Spleen (tissue), 11 donors: ENCODE measurements around the gene ATP2B2. TPM values are rescaled to one million over a fixed set of nuclear protein-coding genes. Genes with fewer than 3 reads are reported as not detected.

Experiments
- DNase-seq: peaks from one replicate; pipeline ENCODE4 v3.0.0-alpha.2; 2020
- H3K27ac ChIP-seq, 8 donors: fragments of 200-600 bp; sonication (generic) in 7 of 8; 1 replicate in 4 of 8; 2 replicates in 4 of 8; pipeline versions ENCODE4 v1.5.0 to v1.8.0; 2016 to 2021; ENCODE audit warnings: inconsistent platforms in 4 of 8, mild to moderate bottlenecking in 4 of 8, moderate library complexity in 1 of 8
- H3K27me3 ChIP-seq, 7 donors: fragments of 200-600 bp; sonication (generic) in 6 of 7; replicated peaks in 1 of 7; 1 replicate in 4 of 7; 2 replicates in 3 of 7; pipeline versions ENCODE4 v1.5.0 to v1.8.0; 2016 to 2021; ENCODE audit warnings: inconsistent platforms in 3 of 7, mild to moderate bottlenecking in 1 of 7
- H3K36me3 ChIP-seq, 6 donors: fragments of 200-600 bp; sonication (generic) in 5 of 6; 1 replicate in 4 of 6; 2 replicates in 2 of 6; pipeline versions ENCODE4 v1.5.0 to v1.8.0; 2016 to 2021; ENCODE audit warnings: inconsistent platforms in 2 of 6
- H3K4me1 ChIP-seq, 6 donors: fragments of 200-600 bp; sonication (generic) in 5 of 6; 1 replicate in 3 of 6; 2 replicates in 3 of 6; pipeline versions ENCODE4 v1.5.0 to v1.8.0; 2016 to 2021; ENCODE audit warnings: inconsistent platforms in 3 of 6
- H3K4me3 ChIP-seq, 8 donors: fragments of 200-600 bp; sonication (generic) in 7 of 8; 1 replicate in 4 of 8; 2 replicates in 4 of 8; pipeline versions ENCODE4 v1.5.0 to v1.8.0; 2016 to 2021; ENCODE audit warnings: inconsistent platforms in 4 of 8, mild to moderate bottlenecking in 4 of 8, moderate library complexity in 2 of 8
- H3K9me3 ChIP-seq, 8 donors: fragments of 200-600 bp; sonication (generic) in 7 of 8; 1 replicate in 4 of 8; 2 replicates in 4 of 8; pipeline versions ENCODE4 v1.5.0 to v1.8.0; 2016 to 2021; ENCODE audit warnings: inconsistent platforms in 4 of 8
- CTCF ChIP-seq, 11 experiments: fragments of 200-600 bp in 7 of 11; fragments of 450-650 bp in 4 of 11; sonication (generic) in 4 of 11; IDR thresholded peaks in 8 of 11; conservative IDR thresholded peaks in 3 of 11; 1 replicate in 7 of 11; 2 replicates in 4 of 11; pipeline versions ENCODE4 v1.4.0 to v1.8.0; 2016 to 2021; ENCODE audit warnings: antibody characterized with exemption in 11 of 11, inconsistent platforms in 4 of 11, mild to moderate bottlenecking in 1 of 11
- POLR2A ChIP-seq, 3 donors: fragments of 450-650 bp; IDR thresholded peaks; one replicate each; pipeline ENCODE4 v1.5.1; 2017; ENCODE audit warnings: antibody characterized with exemption in 3 of 3, mild to moderate bottlenecking in 1 of 3
- POLR2AphosphoS5 ChIP-seq, 3 donors: sonication (generic); formaldehyde crosslinking; IDR thresholded peaks; one replicate each; pipeline ENCODE4 v1.5.1; 2017; ENCODE audit warnings: antibody characterized with exemption in 3 of 3
- WGBS, 5 donors: extraction: QIAGEN DNeasy Blood & Tissue Kit in 3 of 5; methylation state at CpG; one replicate each; pipeline versions ENCODE4 v1.1.5 to v1.1.7; 2013 to 2018; 5-methylcytosine and 5-hydroxymethylcytosine counted together
- intact Hi-C: fragments of 100-400 bp; cut with DNase I; formaldehyde crosslinking; loops from one replicate; pipeline ENCODE4 v1.15.0; 2023; ENCODE audit warnings: low total_unique reads
- polyA plus RNA-seq, 3 donors: library from polyadenylated mRNA; stranded (reverse); fragments of 200-250 nt; gene quantifications; one replicate each; pipeline ENCODE4 v1.2.1, GENCODE V29; 2013
- total RNA-seq, 7 donors: library from RNA; depleted of rRNA in 3 of 7; stranded (reverse); fragments of >200 nt in 3 of 7; fragmentation: NEBNext Ultra II Directional in 4 of 7; extraction: Animal tissue kit (Norgen Biotek cat#: 25700) in 4 of 7; gene quantifications; one replicate each; pipeline versions ENCODE4 v1.1.0 to v1.2.1, GENCODE V29; 2016 to 2021
- donor health status: healthy with polysubstance abuse.
- donor health status: DM: no; HTN: no; CAD: no; lungs with moderate emphysema.
- donor health status: DM: no; HTN: no; CAD: no.
- donor health status: Bipolar disorder and iron deficiency.
- donor health status: healthy.
- donor health status: DM: no; HTN: no; CAD: no.
- donor health status: DM: yes; HTN: yes; CAD: no.

Gene ATP2B2
- total and polyA plus RNA-seq, 10 donors, result 0.02 to 1.5 (median 0.24) TPM; not detected in 2

DNA sequence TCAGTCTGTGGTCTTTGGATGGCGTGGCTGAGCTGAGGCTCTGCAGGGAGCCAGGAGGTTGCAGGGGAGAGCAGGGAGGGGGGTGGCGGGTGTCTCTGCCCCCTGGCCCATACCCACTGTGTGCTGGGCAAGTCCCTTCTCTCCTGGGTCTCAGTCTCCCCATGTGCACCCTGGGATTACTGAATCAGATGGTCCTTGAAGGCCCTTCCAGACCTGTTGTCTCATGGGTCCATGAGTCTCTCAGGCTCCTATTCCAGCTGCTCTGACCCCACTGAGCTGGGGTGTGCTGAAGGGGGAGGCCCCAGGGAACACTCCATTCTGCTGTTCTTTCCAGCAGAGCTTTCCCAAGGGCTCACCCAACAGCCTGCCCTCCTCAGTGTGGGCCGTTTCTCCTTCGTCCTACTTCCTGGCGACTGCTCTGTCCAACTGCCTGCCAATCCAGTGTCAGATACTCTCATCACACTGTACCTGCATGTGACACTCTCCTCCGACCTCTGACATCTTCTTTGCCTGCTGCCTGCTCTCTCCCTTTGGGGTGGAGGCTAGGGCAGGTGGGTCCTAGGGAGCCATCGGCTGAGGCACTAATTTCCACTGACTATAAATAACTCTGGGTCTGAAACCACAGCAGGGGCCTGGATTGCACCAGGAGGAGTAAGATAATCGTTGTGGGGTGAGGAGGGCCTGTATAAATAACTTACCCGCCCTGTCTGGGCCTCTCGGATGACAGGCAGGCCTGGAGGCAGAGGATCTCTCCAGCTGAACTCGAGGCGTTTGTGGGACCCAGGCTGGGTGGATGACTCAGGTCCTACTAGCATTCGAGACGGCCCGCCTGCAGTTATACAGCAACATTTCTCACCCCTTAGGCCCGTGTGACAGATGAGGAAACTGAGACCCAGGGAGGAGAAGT is 67.1 kb downstream of the ATP2B2 start:
- peak; percentile 64 for DNase-seq
- TF ChIP-seq CTCF (IDR thresholded peaks at IDR 0.05 in 8 of 11, conservative IDR thresholded peaks at IDR 0.05 in 3 of 11), result no peak
- H3K27ac ChIP-seq, result peak overlapping the region in 2 of 8 donors; percentile 62
- no peaks in the 10 kb centered on the region for H3K9me3 ChIP-seq
- H3K27me3 ChIP-seq, result no peaks in the 10 kb centered on the region
- 63 to 77% (median 70%) methylated on average over 14 to 16 of the region's 16 CpGs for WGBS, 5 donors
- H3K36me3 ChIP-seq, result no peaks in the 10 kb centered on the region
- H3K4me1 ChIP-seq, result peaks cover 0 to 32% (median 12%) of the 10 kb centered on the region in 6 donors
- no peak overlapping the region for H3K4me3 ChIP-seq
- intact Hi-C loops, result no loop called here

GRCh38 chr3:10437272-10437994 is 68.0 kb downstream of the ATP2B2 start:
- Histone ChIP-seq H3K4me1 (peaks cover 0 to 32% (median 12%) of the 10 kb centered on the region in 6 donors), H3K36me3 (no peaks in the 10 kb centered on the region), H3K27ac (peak overlapping the region in 4 of 8 donors; percentile 28 to 62 (median 48)), H3K9me3 (no peaks in the 10 kb centered on the region), H3K4me3 (no peak overlapping the region), H3K27me3 (no peaks in the 10 kb centered on the region)
- WGBS, 5 donors, result 42 to 60% (median 56%) methylated on average over 7 of the region's 7 CpGs
- intact Hi-C loops, result no loop called here
- peak; percentile 82 for DNase-seq
- TF ChIP-seq CTCF (IDR thresholded peaks at IDR 0.05 in 8 of 11, conservative IDR thresholded peaks at IDR 0.05 in 3 of 11) (no peak), POLR2AphosphoS5 (IDR thresholded peaks at IDR 0.05) (peak in 1 of 3 donors; percentile 15), POLR2A (IDR thresholded peaks at IDR 0.05) (no peak)

GRCh38 chr3:10435850-10436249 is 69.5 kb downstream of the ATP2B2 start:
- DNase-seq, result peak; percentile 34
- Histone ChIP-seq H3K27ac (no peak overlapping the region), H3K36me3 (no peaks in the 10 kb centered on the region), H3K4me3 (no peak overlapping the region), H3K4me1 (peaks cover 0 to 32% (median 12%) of the 10 kb centered on the region in 6 donors), H3K9me3 (no peaks in the 10 kb centered on the region), H3K27me3 (no peaks in the 10 kb centered on the region)
- intact Hi-C loops, result no loop called here
- 82 to 99% (median 90%) methylated on average over 3 of the region's 3 CpGs for WGBS, 5 donors
- no peak for TF ChIP-seq POLR2AphosphoS5 (IDR thresholded peaks at IDR 0.05)
- TF ChIP-seq CTCF (IDR thresholded peaks at IDR 0.05 in 8 of 11, conservative IDR thresholded peaks at IDR 0.05 in 3 of 11), result no peak
- TF ChIP-seq POLR2A (IDR thresholded peaks at IDR 0.05), result no peak

DNA sequence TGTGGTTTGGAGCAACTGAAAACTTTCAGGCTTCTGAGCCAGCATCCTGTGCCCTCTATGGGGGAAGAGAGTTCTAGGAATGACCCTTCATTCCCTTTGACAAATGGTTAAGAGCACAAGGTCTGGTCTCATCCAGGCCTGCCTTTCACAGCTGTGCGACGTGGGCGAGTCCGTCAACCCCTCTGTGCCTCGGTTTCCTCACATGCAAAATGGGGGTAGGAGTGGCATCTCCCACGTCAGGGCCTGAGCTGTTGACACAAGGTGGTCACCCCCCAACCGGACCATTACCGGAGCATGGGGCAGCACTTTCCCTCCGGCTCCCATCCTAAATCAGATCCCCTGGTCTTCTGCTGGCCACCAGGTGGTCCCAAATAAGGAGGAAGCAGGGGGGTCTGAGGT is 70.4 kb downstream of the ATP2B2 start:
- Histone ChIP-seq H3K27me3 (no peaks in the 10 kb centered on the region), H3K27ac (no peak overlapping the region), H3K4me3 (no peak overlapping the region), H3K36me3 (no peaks in the 10 kb centered on the region), H3K4me1 (peaks cover 0 to 23% (median 12%) of the 10 kb centered on the region in 6 donors), H3K9me3 (no peaks in the 10 kb centered on the region)
- WGBS, 5 donors, result 82 to 100% (median 86%) methylated on average over 3 to 9 of the region's 9 CpGs
- DNase-seq, result peak; percentile 35
- TF ChIP-seq POLR2A (IDR thresholded peaks at IDR 0.05) (no peak), CTCF (IDR thresholded peaks at IDR 0.05 in 8 of 11, conservative IDR thresholded peaks at IDR 0.05 in 3 of 11) (no peak), POLR2AphosphoS5 (IDR thresholded peaks at IDR 0.05) (no peak)
- intact Hi-C loops, result no loop called here
